Esophagus squamous epithelium (tissue), 4 donors: ENCODE measurements around the gene LHPP.

Experiments used
- CTCF ChIP-seq, 6 experiments: fragments of 450-650 bp in 4 of 6; fragments of 200-600 bp in 2 of 6; sonication (generic) in 2 of 6; IDR thresholded peaks; one replicate each; pipeline ENCODE4 v1.5.1; 2016 to 2019; ENCODE audit warnings: antibody characterized with exemption in 6 of 6, mild to moderate bottlenecking in 4 of 6, moderate library complexity in 4 of 6
- POLR2A ChIP-seq, 4 donors: fragments of 450-650 bp; IDR thresholded peaks; one replicate each; pipeline ENCODE4 v1.6.1; 2017; ENCODE audit warnings: antibody characterized with exemption in 4 of 4, mild to moderate bottlenecking in 4 of 4, moderate library complexity in 3 of 4

GRCh38 chr10:124566222-124566888 lies 104.7 kb downstream of the LHPP start:
- TF ChIP-seq CTCF (IDR thresholded peaks at IDR 0.05) (no peak), POLR2A (IDR thresholded peaks at IDR 0.05) (no peak)
